Hepatocyte (in vitro differentiated cells): ENCODE data around the gene RNF227. TPM values are rescaled to one million over a fixed set of nuclear protein-coding genes. Genes with fewer than 3 reads are reported as not detected.

Experiments used
- DNase-seq: peaks from one replicate; pipeline ENCODE4 v3.0.0-alpha.2; 2016; ENCODE audit warnings: low spot score
- H2AFZ ChIP-seq: fragments of 200-600 bp; sonication (generic); 2 replicates; pipeline ENCODE4 v1.6.0; 2016; ENCODE audit warnings: antibody characterized with exemption, mild to moderate bottlenecking
- H3K27ac ChIP-seq: fragments of 200-600 bp; sonication (generic); 2 replicates; pipeline ENCODE4 v1.5.1; 2016; ENCODE audit warnings: mild to moderate bottlenecking
- H3K27me3 ChIP-seq: fragments of 200-600 bp; sonication (generic); 2 replicates; pipeline ENCODE4 v1.6.1; 2016
- H3K36me3 ChIP-seq: fragments of 200-600 bp; sonication (generic); replicated peaks from 2 replicates; pipeline ENCODE4 v1.5.1; 2016; ENCODE audit warnings: low read depth; ENCODE audit not compliant: insufficient read depth
- H3K4me1 ChIP-seq: fragments of 200-600 bp; sonication (generic); 2 replicates; pipeline ENCODE4 v1.5.1; 2016; ENCODE audit warnings: mild to moderate bottlenecking, moderate library complexity; ENCODE audit not compliant: insufficient read depth
- H3K4me2 ChIP-seq: fragments of 200-600 bp; sonication (generic); 2 replicates; pipeline ENCODE4 v1.6.0; 2016
- H3K4me3 ChIP-seq: fragments of 200-600 bp; sonication (generic); 2 replicates; pipeline ENCODE4 v1.5.1; 2016; ENCODE audit warnings: mild to moderate bottlenecking
- H3K79me2 ChIP-seq: fragments of 200-600 bp; sonication (generic); 2 replicates; pipeline ENCODE4 v1.6.0; 2017; ENCODE audit warnings: mild to moderate bottlenecking
- H3K9me2 ChIP-seq: fragments of 200-600 bp; sonication (generic); replicated peaks from 2 replicates; pipeline ENCODE4 v1.6.0; 2017; ENCODE audit warnings: mild to moderate bottlenecking; ENCODE audit not compliant: insufficient read depth
- H3K9me3 ChIP-seq: fragments of 200-600 bp; sonication (generic); 2 replicates; pipeline ENCODE4 v1.5.1; 2016; ENCODE audit warnings: low read depth, mild to moderate bottlenecking
- H4K20me1 ChIP-seq: fragments of 200-600 bp; sonication (generic); 2 replicates; pipeline ENCODE4 v1.6.0; 2016; ENCODE audit warnings: mild to moderate bottlenecking; ENCODE audit not compliant: insufficient read depth, poor library complexity, severe bottlenecking
- CTCF ChIP-seq: fragments of 200-600 bp; sonication (generic); IDR thresholded peaks from 2 replicates; pipeline ENCODE4 v1.5.1; 2016; ENCODE audit warnings: antibody characterized with exemption, mild to moderate bottlenecking; ENCODE audit not compliant: poor library complexity
- EZH2 ChIP-seq: fragments of 200-600 bp; sonication (generic); IDR thresholded peaks from 2 replicates; pipeline ENCODE4 v1.6.1; 2016; ENCODE audit warnings: antibody characterized with exemption, mild to moderate bottlenecking, borderline replicate concordance
- EZH2phosphoT487 ChIP-seq: fragments of 200-600 bp; sonication (generic); IDR thresholded peaks from one replicate; pipeline ENCODE4 v1.6.1; 2018; ENCODE audit warnings: antibody characterized with exemption, mild to moderate bottlenecking, low read depth, moderate library complexity; ENCODE audit not compliant: unreplicated experiment, severe bottlenecking
- WGBS: methylation state at CpG from one replicate; pipeline ENCODE4 v1.1.6; 2016; ENCODE audit warnings: low lambda C conversion rate; ENCODE audit errors: missing lambda C conversion rate; 5-methylcytosine and 5-hydroxymethylcytosine counted together
- polyA plus RNA-seq: library from polyadenylated mRNA; unstranded; fragments of >200 nt; fragmentation: Nextera tagmentation; extraction: Ambion mirVana; gene quantifications from 2 replicates; pipeline ENCODE4 v1.2.1, GENCODE V29; 2016
- total RNA-seq: library from RNA; depleted of rRNA; stranded (reverse); fragments of >200 nt; gene quantifications from 2 replicates; pipeline ENCODE4 v1.2.3, GENCODE V29; 2014

The RNF227 gene
- total RNA-seq (2.9 and 3.5 TPM in 2 replicates), polyA plus RNA-seq (2.5 and 4.8 TPM in 2 replicates)

- WGBS = 3% methylated on average over 49 of the region's 100 CpGs
- no peaks in the 10 kb centered on the region for H3K79me2 ChIP-seq
These were observed at the start of gene RNF227 for GRCh38 chr17:7915611-7916384. RNF227 (minus strand) TSS chr17:7916289; CDS start chr17:7916195, 94 bp downstream.

GRCh38 chr17:7961421-7961820 lies 45.3 kb upstream of the RNF227 start:
- Histone ChIP-seq H3K4me1 (no peaks in the 10 kb centered on the region), H3K36me3 (no peaks in the 10 kb centered on the region), H3K79me2 (no peaks in the 10 kb centered on the region), H3K4me2 (no peak overlapping the region), H3K27me3 (no peaks in the 10 kb centered on the region), H3K4me3 (no peak overlapping the region), H3K9me3 (no peaks in the 10 kb centered on the region), H3K9me2 (no peaks in the 10 kb centered on the region), H3K27ac (no peak overlapping the region), H4K20me1 (no peaks in the 10 kb centered on the region), H2AFZ (no peak overlapping the region)
- no peak for DNase-seq
- TF ChIP-seq CTCF (no peak), EZH2 (no peak), EZH2phosphoT487 (no peak)
- WGBS = 34% methylated on average over 2 of the region's 2 CpGs

More at GRCh38 chr17:7915611-7916384, at the start of gene RNF227:
- peak; percentile 96 for DNase-seq
- Histone ChIP-seq H4K20me1 (no peaks in the 10 kb centered on the region), H3K36me3 (no peaks in the 10 kb centered on the region), H3K4me2 (peak within 1 kb of the TSS; percentile 83), H3K9me3 (no peaks in the 10 kb centered on the region), H2AFZ (peak within 1 kb of the TSS; percentile 85), H3K27ac (peak within 1 kb of the TSS; percentile 96), H3K9me2 (no peaks in the 10 kb centered on the region), H3K27me3 (no peaks in the 10 kb centered on the region), H3K4me1 (peaks cover 17% of the 10 kb centered on the region), H3K4me3 (peak within 1 kb of the TSS; percentile 22)
- no peak for TF ChIP-seq CTCF
- TF ChIP-seq EZH2 = no peak
- TF ChIP-seq EZH2phosphoT487 = no peak

GRCh38 chr17:7959503-7960253 lies 43.6 kb upstream of the RNF227 start:
- TF ChIP-seq EZH2 (no peak), EZH2phosphoT487 (no peak), CTCF (no peak)
- Histone ChIP-seq H3K27me3 (no peaks in the 10 kb centered on the region), H4K20me1 (no peaks in the 10 kb centered on the region), H3K27ac (peak overlapping the region; percentile 32), H2AFZ (no peak overlapping the region), H3K4me3 (no peak overlapping the region), H3K9me2 (no peaks in the 10 kb centered on the region), H3K4me2 (no peak overlapping the region), H3K4me1 (no peaks in the 10 kb centered on the region), H3K9me3 (no peaks in the 10 kb centered on the region), H3K36me3 (no peaks in the 10 kb centered on the region), H3K79me2 (no peaks in the 10 kb centered on the region)
- DNase-seq = no peak
- WGBS = 92% methylated on average over 9 of the region's 9 CpGs
